Measurements from ENCODE around the gene ACY1.
"Not testable (repeated sequence)": the region's sequence is repeated elsewhere in the genome, so short reads cannot be mapped to it uniquely, and the experiment has no call there.

ACY1 gene

DNA sequence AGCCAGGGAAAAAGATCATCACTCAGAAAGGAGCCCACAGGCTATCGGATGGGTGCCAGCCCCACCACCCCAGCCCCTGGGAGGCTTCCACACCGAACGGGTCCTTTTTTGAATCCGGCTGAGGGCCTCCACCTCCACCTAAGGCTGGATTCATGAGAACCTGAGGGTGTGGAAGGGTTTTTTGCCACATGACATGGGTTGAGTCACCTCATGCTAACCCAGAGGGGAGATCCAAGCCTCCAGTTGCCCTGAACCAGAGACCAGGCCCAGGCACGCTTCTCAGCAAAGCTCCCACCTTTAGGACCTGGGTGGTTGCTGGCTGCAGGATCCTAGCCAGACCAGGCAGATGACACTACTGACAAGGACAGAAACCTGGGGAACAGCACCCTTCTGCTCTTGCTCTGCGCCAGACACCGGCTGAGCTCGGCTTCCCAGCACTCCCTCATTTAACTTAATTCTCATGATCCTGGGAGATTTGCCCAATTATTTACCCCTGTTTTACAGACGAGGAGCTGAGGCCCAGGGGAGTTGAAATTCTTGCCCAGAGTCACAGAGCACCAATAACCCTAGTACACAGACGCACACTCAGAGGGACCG is 47.5 kb downstream of the ACY1 start:
- DNase-seq, result no peak

DNA sequence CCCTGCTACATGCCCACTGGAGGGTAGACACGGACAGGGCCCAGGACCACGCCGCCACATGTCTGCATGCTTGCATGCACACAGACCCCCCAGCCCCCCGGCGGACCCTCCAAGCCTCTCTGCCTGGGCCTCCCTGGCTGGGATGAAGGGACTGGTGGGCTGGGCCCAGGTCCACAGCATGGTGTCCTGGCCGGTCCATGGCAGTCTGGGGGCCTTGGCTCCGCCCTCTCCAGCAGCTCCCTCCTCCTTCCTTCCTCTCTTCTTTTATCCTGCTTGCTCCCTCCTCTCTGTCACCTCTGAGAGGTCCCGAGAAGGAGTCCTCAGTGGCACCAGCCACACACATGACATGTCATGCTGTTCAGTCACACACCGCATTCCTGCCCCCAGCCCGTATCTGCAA is 48.6 kb downstream of the ACY1 start:
- DNase-seq, result no peak

DNA sequence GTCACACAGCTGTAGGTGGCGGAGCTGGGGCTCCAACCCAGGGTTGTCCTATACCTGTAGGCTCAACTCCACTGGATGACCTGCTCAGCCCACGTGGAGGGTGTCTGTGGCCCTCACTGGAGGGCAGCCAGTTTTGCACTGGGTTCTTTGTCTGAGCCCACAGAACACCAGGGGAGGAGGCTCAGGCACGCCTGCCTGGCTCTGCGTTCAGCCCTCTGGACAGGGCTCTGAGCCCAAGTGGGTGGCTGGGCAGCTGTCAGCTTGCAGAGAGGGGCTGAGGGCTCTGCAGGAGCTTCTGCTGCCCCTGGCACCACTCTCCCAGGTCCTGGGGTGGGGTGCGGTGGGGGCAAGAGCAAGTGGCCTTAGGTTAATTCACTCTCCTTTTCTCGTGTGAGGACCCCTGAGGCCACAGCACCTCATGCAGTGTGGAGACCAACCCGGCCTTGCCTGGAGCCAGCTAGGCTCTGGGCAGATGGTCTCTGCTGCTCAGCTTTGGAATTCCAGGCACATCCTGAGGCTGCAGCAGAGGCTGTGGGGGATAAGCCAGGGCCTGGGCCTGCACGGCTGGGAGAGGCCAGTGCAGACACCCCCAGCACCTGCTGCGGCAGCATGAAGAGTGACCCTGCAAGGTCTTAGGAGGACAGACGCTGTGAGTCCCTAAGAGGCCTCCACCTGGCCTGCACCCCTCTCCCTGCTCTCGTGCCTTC is 49.5 kb downstream of the ACY1 start:
- no peak for DNase-seq

DNA sequence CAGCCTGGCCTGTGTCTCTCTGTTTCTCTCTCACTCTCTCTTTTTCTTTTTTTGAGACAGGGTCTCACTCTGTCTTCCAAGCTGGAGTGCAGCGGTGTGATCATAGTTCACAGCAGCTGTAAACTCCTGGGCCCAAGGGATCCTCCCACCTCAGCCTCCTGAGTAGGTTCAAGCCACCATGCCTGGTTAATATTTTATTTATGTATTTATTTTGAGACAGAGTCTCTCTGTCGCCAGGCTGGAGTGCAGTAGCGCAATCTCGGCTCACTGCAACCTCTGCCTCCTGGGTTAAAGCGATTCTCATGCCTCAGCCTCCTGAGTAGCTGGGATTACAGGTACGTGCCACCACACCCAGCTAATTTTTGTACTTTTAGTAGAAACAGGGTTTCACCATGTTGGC is 50.4 kb downstream of the ACY1 start:
- DNase-seq, result not testable (repeated sequence)

DNA sequence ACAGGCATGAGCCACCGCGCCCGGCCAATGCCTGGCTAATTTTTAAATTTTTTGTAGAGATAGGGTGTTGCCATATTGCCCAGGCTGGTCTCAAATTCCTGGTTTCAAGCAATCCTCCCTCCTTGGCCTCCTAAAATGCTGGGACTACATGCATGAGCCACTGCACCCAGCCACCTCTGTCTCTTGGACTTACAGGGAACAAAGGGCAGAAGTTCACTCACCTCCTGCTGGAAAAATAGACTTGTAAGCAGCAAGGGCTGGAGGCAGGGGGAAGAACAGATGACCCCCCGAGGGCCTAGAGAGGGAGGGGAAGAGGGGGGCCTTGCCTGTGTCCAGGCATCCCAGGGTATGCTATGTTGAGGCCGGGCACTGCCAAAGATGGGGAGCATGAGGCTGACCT is 50.9 kb downstream of the ACY1 start:
- DNase-seq, result no peak

DNA sequence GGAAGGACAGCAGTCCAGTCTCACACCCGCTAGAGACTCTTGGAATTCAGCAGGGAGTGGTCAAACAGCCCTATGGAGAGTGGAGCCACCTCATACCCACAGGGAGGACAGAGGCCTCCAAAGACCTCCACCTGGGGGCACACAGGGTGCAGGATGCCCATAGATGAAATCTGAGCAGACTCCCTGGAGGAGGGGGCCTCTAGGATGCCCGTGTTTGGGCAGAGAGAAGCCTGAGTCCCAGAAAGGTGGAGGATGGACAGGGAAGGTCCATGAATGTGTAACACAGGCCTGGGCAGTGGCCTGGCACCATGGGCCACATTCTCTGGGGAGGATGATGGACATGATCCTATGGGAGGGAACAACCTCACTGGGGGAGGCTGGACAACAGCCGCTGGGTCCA is 51.3 kb downstream of the ACY1 start:
- no peak for DNase-seq

DNA sequence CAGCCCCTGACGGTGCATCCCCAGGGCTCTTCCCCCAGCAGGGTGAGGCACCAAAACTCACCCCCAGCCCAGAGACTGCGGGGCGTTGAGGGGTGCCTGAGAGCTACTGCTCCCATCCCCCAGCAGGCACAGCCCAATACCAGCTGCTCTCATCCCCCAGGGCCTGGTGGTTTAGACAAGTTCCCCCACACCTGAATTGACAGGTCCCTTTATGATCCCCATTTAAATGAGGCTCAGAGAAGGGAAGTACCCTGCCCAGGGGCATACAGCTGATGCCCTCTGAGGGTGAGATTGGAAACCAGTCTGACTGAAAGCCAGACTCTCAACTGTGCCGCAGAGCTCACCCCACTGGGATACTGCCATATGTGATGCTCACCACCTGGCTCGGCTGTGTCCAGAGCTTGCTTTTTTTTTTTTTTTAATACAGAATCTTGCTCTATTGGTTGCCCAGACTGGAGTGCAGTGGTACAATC is 52.9 kb downstream of the ACY1 start:
- no peak for DNase-seq

DNA sequence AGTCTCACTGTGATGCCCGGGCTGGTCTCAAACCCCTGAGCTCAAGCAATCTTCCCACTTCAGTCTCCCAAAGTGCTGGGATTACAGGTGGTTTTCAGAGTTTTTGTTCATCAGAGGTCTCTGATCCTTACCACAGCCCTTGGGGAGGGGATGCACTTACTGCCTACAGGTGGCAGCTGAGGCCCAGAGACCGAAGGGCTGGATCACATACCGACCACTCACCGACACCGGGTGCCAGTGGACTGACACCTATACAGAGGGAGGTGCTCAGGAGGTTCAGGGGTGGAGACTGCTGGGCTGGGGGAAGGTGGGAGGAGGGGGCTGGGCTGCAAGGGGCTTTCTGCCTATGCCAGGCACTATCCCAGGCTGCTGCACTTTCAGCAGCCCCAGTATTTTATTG is 53.5 kb downstream of the ACY1 start:
- DNase-seq, result no peak

DNA sequence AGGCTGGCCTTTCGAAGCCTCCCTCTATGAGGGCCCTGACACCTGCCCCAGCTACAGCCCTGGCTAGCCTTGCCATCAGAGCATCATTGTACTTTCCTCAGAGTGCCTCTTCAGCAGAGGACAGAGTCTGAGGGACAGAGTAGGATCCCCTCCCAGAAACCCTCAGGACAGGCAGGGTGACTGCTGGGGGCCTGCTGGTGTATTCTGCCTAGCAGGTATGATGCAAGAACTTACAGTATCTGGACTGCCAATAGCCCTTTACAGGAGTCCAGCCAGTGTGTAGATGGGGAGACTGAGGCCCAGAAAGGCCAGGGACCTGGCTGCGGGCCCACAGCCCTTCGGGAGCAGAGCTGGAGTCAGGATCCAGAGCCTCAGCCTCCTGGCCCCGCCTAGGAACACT is 54.0 kb downstream of the ACY1 start:
- DNase-seq, result no peak

DNA sequence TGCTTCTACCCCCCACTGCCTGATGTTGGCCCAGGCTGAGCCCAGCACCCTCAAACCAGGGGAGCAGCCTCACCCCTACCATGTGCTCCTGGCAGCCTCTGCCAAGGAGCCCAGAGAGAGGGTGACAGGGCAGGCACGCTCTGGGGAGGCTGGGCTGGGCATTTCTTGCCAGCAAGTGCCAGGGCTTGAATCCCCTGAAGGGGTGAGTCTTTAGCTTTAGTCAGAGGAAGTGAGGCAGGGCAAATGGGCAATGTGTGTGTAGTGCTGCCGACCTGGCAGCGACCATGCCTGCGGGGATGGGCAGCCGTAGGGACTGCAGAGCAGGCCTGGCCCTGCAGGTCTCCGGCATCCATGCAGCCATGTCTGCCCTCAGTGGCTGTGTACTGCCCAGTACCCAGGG is 54.9 kb downstream of the ACY1 start:
- DNase-seq, result no peak
